H1 (cell line): ENCODE measurements around the gene CHST9. TPM values are rescaled to one million over a fixed set of nuclear protein-coding genes. Genes with fewer than 3 reads are reported as not detected.

Experiments used
- CTCF ChIA-PET: fragments of 300-600 bp; sonication (Branson Sonifier 250); formaldehyde crosslinking; loops from one replicate; lab custom pipeline; 2021; ENCODE audit not compliant: partially characterized antibody; lab: Charles Lee
- POLR2A ChIA-PET: fragments of 300-600 bp; sonication (Branson Sonifier 250); formaldehyde crosslinking; loops from one replicate; lab custom pipeline; 2021; ENCODE audit warnings: inconsistent platforms; ENCODE audit not compliant: partially characterized antibody; lab: Charles Lee
- DNase-seq, 2 experiments: peaks; one replicate each; pipeline versions ENCODE4 v3.0.0 to v3.0.0-alpha.2; 2010 to 2022; ENCODE audit warnings: low spot score in 2 of 2, low read depth in 1 of 2, mixed read lengths in 1 of 2
- FAIRE-seq: peaks from 2 replicates; lab custom pipeline; 2011; peaks lifted over from hg19 to GRCh38; lab: Jason Lieb, UNC
- H2AFZ ChIP-seq: 2 replicates; pipeline ENCODE4 v1.8.1; 2012; ENCODE audit warnings: low read length, inconsistent platforms
- H2AK5ac ChIP-seq: 2 replicates; pipeline ENCODE4 v1.6.1; 2013; ENCODE audit warnings: low read depth, low read length
- H2BK120ac ChIP-seq: replicated peaks from 2 replicates; pipeline ENCODE3; 2013; ENCODE audit warnings: low read depth, low read length, inconsistent platforms
- H2BK12ac ChIP-seq: 2 replicates; pipeline ENCODE4 v1.6.1; 2013; ENCODE audit warnings: low read depth, low read length
- H2BK15ac ChIP-seq: 2 replicates; pipeline ENCODE4 v1.6.1; 2013; ENCODE audit warnings: low read length
- H2BK20ac ChIP-seq: 2 replicates; pipeline ENCODE4 v1.6.1; 2013; ENCODE audit warnings: low read length
- H2BK5ac ChIP-seq: 2 replicates; pipeline ENCODE4 v1.6.1; 2013; ENCODE audit warnings: low read depth, low read length
- H3K14ac ChIP-seq: 2 replicates; pipeline ENCODE4 v1.6.1; 2013; ENCODE audit warnings: inconsistent platforms; ENCODE audit not compliant: insufficient read length
- H3K18ac ChIP-seq: 2 replicates; pipeline ENCODE4 v1.6.1; 2013; ENCODE audit warnings: low read length; ENCODE audit errors: extremely low read depth
- H3K23ac ChIP-seq: 2 replicates; pipeline ENCODE4 v1.6.1; 2013; ENCODE audit warnings: inconsistent platforms; ENCODE audit not compliant: insufficient read length
- H3K23me2 ChIP-seq: 2 replicates; pipeline ENCODE4 v1.6.1; 2013; ENCODE audit warnings: low read depth, low read length
- H3K27ac ChIP-seq: 2 replicates; pipeline ENCODE4 v1.6.1; 2011; ENCODE audit warnings: low read depth, low read length, inconsistent platforms
- H3K27me3 ChIP-seq, 4 experiments: replicated peaks in 1 of 4; 1 replicate in 1 of 4; 2 replicates in 3 of 4; pipeline versions ENCODE4 v1.6.1 to v1.8.1; 2011 to 2013; ENCODE audit warnings: low read length in 3 of 4, mild to moderate bottlenecking in 3 of 4, inconsistent platforms in 2 of 4, mixed read lengths in 2 of 4, moderate library complexity in 1 of 4; ENCODE audit not compliant: control insufficient read depth in 3 of 4, insufficient read depth in 3 of 4; ENCODE audit errors: extremely low read depth in 1 of 4
- H3K36me3 ChIP-seq, 4 experiments: 2 replicates each; pipeline versions ENCODE4 v1.6.1 to v1.8.1; 2011 to 2013; ENCODE audit warnings: mild to moderate bottlenecking in 4 of 4, low read length in 3 of 4, moderate library complexity in 2 of 4, control low read depth in 1 of 4, inconsistent platforms in 1 of 4; ENCODE audit not compliant: insufficient read depth in 4 of 4, control insufficient read depth in 2 of 4
- H3K4ac ChIP-seq: replicated peaks from 2 replicates; pipeline ENCODE3; 2013; ENCODE audit warnings: low read length, low read depth, mixed read lengths, inconsistent platforms; ENCODE audit not compliant: insufficient read length
- H3K4me1 ChIP-seq, 4 experiments: replicated peaks in 1 of 4; 1 replicate in 1 of 4; 2 replicates in 3 of 4; pipeline versions ENCODE4 v1.6.1 to v1.8.1; 2011 to 2013; ENCODE audit warnings: low read length in 3 of 4, inconsistent platforms in 2 of 4, mixed read lengths in 1 of 4; ENCODE audit not compliant: insufficient read depth in 4 of 4, control insufficient read depth in 3 of 4
- H3K4me2 ChIP-seq, 2 experiments: 2 replicates each; pipeline versions ENCODE4 v1.6.1 to v1.8.1; 2011 to 2013; ENCODE audit warnings: low read depth in 2 of 2, low read length in 2 of 2, control low read depth in 1 of 2, inconsistent platforms in 1 of 2, mild to moderate bottlenecking in 1 of 2; ENCODE audit not compliant: insufficient read depth in 1 of 2
- H3K4me3 ChIP-seq, 4 experiments: fragments of 200-600, 300-600 bp in 1 of 4; sonication (generic), shearing (Covaris generic), sonication (Bioruptor Twin) in 1 of 4; 2 replicates each; pipeline versions ENCODE4 v1.5.1 to v1.8.1; 2011 to 2016; ENCODE audit warnings: low read length in 4 of 4, low read depth in 3 of 4, control low read depth in 2 of 4, inconsistent platforms in 2 of 4, mild to moderate bottlenecking in 2 of 4, mixed read lengths in 1 of 4, moderate library complexity in 1 of 4; ENCODE audit not compliant: insufficient read depth in 2 of 4; ENCODE audit errors: extremely low read depth in 1 of 4
- H3K56ac ChIP-seq: replicated peaks from 2 replicates; pipeline ENCODE3; 2013; ENCODE audit warnings: low read depth, mild to moderate bottlenecking, mixed read lengths, low read length, inconsistent platforms; ENCODE audit not compliant: insufficient read length
- H3K79me1 ChIP-seq: 2 replicates; pipeline ENCODE4 v1.6.1; 2013; ENCODE audit warnings: low read depth, low read length, control low read depth
- H3K79me2 ChIP-seq, 2 experiments: 2 replicates each; pipeline versions ENCODE4 v1.6.1 to v1.8.1; 2012 to 2013; ENCODE audit warnings: low read length in 2 of 2, mild to moderate bottlenecking in 2 of 2, inconsistent platforms in 1 of 2; ENCODE audit not compliant: insufficient read depth in 2 of 2, control insufficient read depth in 1 of 2
- H3K9ac ChIP-seq, 4 experiments: replicated peaks in 1 of 4; 1 replicate in 1 of 4; 2 replicates in 3 of 4; pipeline versions ENCODE4 v1.6.1 to v1.8.1; 2011 to 2013; ENCODE audit warnings: low read depth in 3 of 4, low read length in 3 of 4, control low read depth in 2 of 4, mild to moderate bottlenecking in 2 of 4, moderate library complexity in 2 of 4, inconsistent platforms in 1 of 4; ENCODE audit errors: extremely low read depth in 1 of 4
- H3K9me3 ChIP-seq, 2 experiments: 2 replicates each; pipeline versions ENCODE4 v1.6.1 to v1.8.1; 2012 to 2013; ENCODE audit warnings: mild to moderate bottlenecking in 2 of 2, moderate library complexity in 2 of 2, control low read depth in 1 of 2, inconsistent platforms in 1 of 2, low read depth in 1 of 2, low read length in 1 of 2, mixed read lengths in 1 of 2; ENCODE audit not compliant: insufficient read depth in 2 of 2
- H4K20me1 ChIP-seq, 2 experiments: replicated peaks in 1 of 2; 2 replicates each; pipeline versions ENCODE3 to v1.8.1; 2011 to 2013; ENCODE audit warnings: inconsistent platforms in 2 of 2, low read length in 2 of 2, mild to moderate bottlenecking in 1 of 2; ENCODE audit not compliant: insufficient read depth in 2 of 2, control insufficient read depth in 1 of 2
- H4K5ac ChIP-seq: 2 replicates; pipeline ENCODE4 v1.6.1; 2013; ENCODE audit warnings: low read length, low read depth, mixed read lengths, inconsistent platforms; ENCODE audit not compliant: insufficient read length
- H4K8ac ChIP-seq: 2 replicates; pipeline ENCODE4 v1.8.0; 2013; ENCODE audit warnings: mild to moderate bottlenecking, moderate library complexity, low read length, inconsistent platforms; ENCODE audit not compliant: insufficient read depth; ENCODE audit errors: extremely low read depth
- H4K91ac ChIP-seq: replicated peaks from 2 replicates; pipeline ENCODE3; 2013; ENCODE audit warnings: low read length, mixed read lengths, inconsistent platforms; ENCODE audit not compliant: insufficient read length
- BACH1 ChIP-seq: IDR thresholded peaks from 2 replicates; pipeline ENCODE4 v1.6.1; 2012; ENCODE audit warnings: low read length, improper control_type of control experiment
- CEBPB ChIP-seq: IDR thresholded peaks from 2 replicates; pipeline ENCODE4 v1.6.1; 2012; ENCODE audit warnings: low read depth, low read length
- PHF8 ChIP-seq: fragments of 200-600 bp; sonication (generic); conservative IDR thresholded peaks from 2 replicates; pipeline ENCODE4 v1.7.1; 2012; ENCODE audit warnings: low read depth, mild to moderate bottlenecking, inconsistent platforms, low read length, moderate library complexity
- SIRT6 ChIP-seq: IDR thresholded peaks from one replicate; pipeline ENCODE4 v1.7.1; 2012; ENCODE audit warnings: low read length, inconsistent platforms
- SUZ12 ChIP-seq: fragments of 200-600 bp; sonication (generic); IDR thresholded peaks from 2 replicates; pipeline ENCODE4 v1.6.1; 2012; ENCODE audit warnings: mild to moderate bottlenecking, inconsistent platforms, low read length, moderate library complexity, mixed read lengths
- TAF1 ChIP-seq: IDR thresholded peaks from 2 replicates; pipeline ENCODE4 v1.6.1; 2011; ENCODE audit warnings: mild to moderate bottlenecking, low read depth, low read length
- TBP ChIP-seq: IDR thresholded peaks from 2 replicates; pipeline ENCODE4 v1.6.1; 2011; ENCODE audit warnings: low read depth, low read length, improper control_type of control experiment
- YY1 ChIP-seq: IDR thresholded peaks from 2 replicates; pipeline ENCODE4 v1.6.1; 2011; ENCODE audit warnings: low read depth, mild to moderate bottlenecking, low read length
- WGBS, 2 experiments: shearing (Covaris generic) in 1 of 2; methylation state at CpG; one replicate each; pipeline versions ENCODE4 v1.1.6 to v1.1.7; 2013 to 2015; ENCODE audit warnings: low lambda C conversion rate in 2 of 2, mixed read lengths in 2 of 2, inconsistent platforms in 1 of 2, low coverage in 1 of 2, missing lambda C conversion rate in 1 of 2; ENCODE audit not compliant: insufficient replicate concordance in 2 of 2, insufficient coverage in 1 of 2, insufficient read length in 1 of 2; ENCODE audit errors: extremely low coverage in 1 of 2, missing lambda C conversion rate in 1 of 2; 5-methylcytosine and 5-hydroxymethylcytosine counted together
- polyA plus RNA-seq, 7 experiments: library from polyadenylated mRNA; depleted of rRNA in 3 of 7; stranded (reverse) in 5 of 7; unstranded in 2 of 7; fragments of >200 nt in 5 of 7; fragments of 200-250 nt in 2 of 7; gene quantifications; 1 replicate in 5 of 7; 2 replicates in 1 of 7; 4 replicates in 1 of 7; pipeline versions ENCODE4 v1.2.1 to v1.2.3, GENCODE V29; 2011 to 2013; ENCODE audit warnings: missing spikeins in 2 of 7, mixed read lengths in 2 of 7
- total RNA-seq: library from RNA; stranded (reverse); fragmentation: NEBNext Ultra II Directional; extraction: Animal tissue kit (Norgen Biotek cat#: 25700); gene quantifications from 2 replicates; pipeline ENCODE4 v1.2.1, GENCODE V29; 2021
- TF ChIP-seq, protein P1 (sequence below): IDR thresholded peaks from 2 replicates; pipeline ENCODE4 v1.6.1; 2012; ENCODE audit warnings: inconsistent platforms

The CHST9 gene
- total and polyA plus RNA-seq, 2 of the 8 experiments (the other 6 are each of a cell fraction or from before 2014, with no cell fraction given) = 3.2 to 24.3 TPM

GRCh38 chr18:27064673-27065072, 120.4 kb downstream of the CHST9 start:
- H3K27me3 ChIP-seq = no peaks in the 10 kb centered on the region
- no peak overlapping the region for H3K18ac ChIP-seq
- no peak overlapping the region for H2AK5ac ChIP-seq
- no peak overlapping the region for H3K23ac ChIP-seq
- no peak for DNase-seq
- H4K91ac ChIP-seq = no peak overlapping the region
- no peak overlapping the region for H4K8ac ChIP-seq
- H3K27ac ChIP-seq = no peak overlapping the region
- no peak overlapping the region for H3K14ac ChIP-seq
- no peak overlapping the region for H3K56ac ChIP-seq
- CTCF ChIA-PET = interaction anchor here (0.6 to 0.9 kb wide), 3 partner anchors 59 to 985 kb away, joined by 3 to 4 read pairs (median 4); no protein-coding TSS in a partner anchor
- H3K4ac ChIP-seq = no peak overlapping the region
- H3K79me2 ChIP-seq = no peaks in the 10 kb centered on the region
- no peaks in the 10 kb centered on the region for H4K20me1 ChIP-seq
- H3K23me2 ChIP-seq = no peaks in the 10 kb centered on the region
- no peak overlapping the region for H3K9ac ChIP-seq
- no peak overlapping the region for H2BK20ac ChIP-seq
- 88% methylated on average over 3 of the region's 3 CpGs; no CpG with 5 or more reads in 1 of the 2 experiments for WGBS, 2 experiments
- H2BK12ac ChIP-seq = no peak overlapping the region
- no peak overlapping the region for H4K5ac ChIP-seq
- no peak overlapping the region for H2BK120ac ChIP-seq
- H2AFZ ChIP-seq = no peak overlapping the region
- H3K9me3 ChIP-seq = no peaks in the 10 kb centered on the region
- POLR2A ChIA-PET = no interaction called here
- H3K4me3 ChIP-seq = no peak overlapping the region
- H2BK5ac ChIP-seq = no peak overlapping the region
- TF ChIP-seq TBP (no peak), PHF8 (no peak), BACH1 (no peak), SIRT6 (no peak), SUZ12 (no peak), CEBPB (no peak), TAF1 (no peak), YY1 (no peak)
- TF ChIP-seq, protein P1, sequence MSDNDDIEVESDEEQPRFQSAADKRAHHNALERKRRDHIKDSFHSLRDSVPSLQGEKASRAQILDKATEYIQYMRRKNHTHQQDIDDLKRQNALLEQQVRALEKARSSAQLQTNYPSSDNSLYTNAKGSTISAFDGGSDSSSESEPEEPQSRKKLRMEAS = no peak
- TF ChIP-seq, all 59 proteins: peak for 0
- H3K36me3 ChIP-seq = no peaks in the 10 kb centered on the region; a peak in 1 of 8 replicates
- no peaks in the 10 kb centered on the region for H3K4me1 ChIP-seq
- no peak overlapping the region for H3K4me2 ChIP-seq
- no peak for FAIRE-seq
- H3K79me1 ChIP-seq = no peaks in the 10 kb centered on the region
- no peak overlapping the region for H2BK15ac ChIP-seq
